ENCODE data around the gene OR5T2. TPM values are rescaled to one million over a fixed set of nuclear protein-coding genes. Genes with fewer than 3 reads are reported as not detected.
A peak's percentile ranks its signal among the peaks of the same experiment; 100 is the strongest.

Gene OR5T2
- total and polyA plus RNA-seq, 2 of the 4 experiments (the other 2 are of a cell fraction): not detected

DNA sequence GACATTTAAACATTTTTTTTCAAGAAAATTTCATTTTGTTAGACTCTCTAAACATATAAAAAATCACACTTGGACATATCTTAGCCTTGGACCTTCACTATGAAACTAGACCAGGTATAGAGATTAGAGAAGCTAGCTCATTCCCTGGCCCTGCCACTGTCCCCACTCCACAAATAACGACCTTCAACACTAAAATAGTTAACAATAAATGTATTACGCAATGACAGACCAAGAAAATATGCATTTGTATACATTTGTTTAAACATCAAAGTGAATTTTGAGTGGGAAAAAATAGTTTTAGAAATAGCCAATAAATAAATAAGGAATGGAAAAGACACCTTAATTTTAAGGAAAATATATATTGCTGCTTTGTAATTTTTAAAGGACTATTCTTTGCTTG is 36.7 kb downstream of the OR5T2 start:
- no peak overlapping the region for H3K4ac ChIP-seq (ENCODE audit: low read depth, low read length)
- no peaks in the 10 kb centered on the region for H3K9me1 ChIP-seq (ENCODE audit: insufficient read depth, low read length)
- H3K79me1 ChIP-seq (ENCODE audit: low read depth in 1 of 2, low read length in 2 of 2): no peaks in the 10 kb centered on the region
- TF ChIP-seq CEBPB (IDR thresholded peaks at IDR 0.05; ENCODE audit: low read depth, low read length): peak; percentile 70
- TF ChIP-seq FOS (IDR thresholded peaks at IDR 0.05; ENCODE audit: low read depth, low read length): no peak
- BruUV-seq (replicated peaks): no TSS peak
- H3K4me1 ChIP-seq (ENCODE audit: control insufficient read depth, insufficient read depth, low read length): no peaks in the 10 kb centered on the region
- H4K8ac ChIP-seq (ENCODE audit: low read depth in 2 of 2, low read length in 2 of 2): no peak overlapping the region
- no peak overlapping the region for H3K27ac ChIP-seq (ENCODE audit: insufficient read depth, low read length)
- H2AK5ac ChIP-seq (ENCODE audit: low read depth, low read length): no peak overlapping the region
- no peak overlapping the region for H3K18ac ChIP-seq (ENCODE audit: low read depth, low read length)
- no peak for DNase-seq
- no peaks in the 10 kb centered on the region for H3K9me3 ChIP-seq (ENCODE audit: control insufficient read depth, insufficient read depth, low read length)
- no peak overlapping the region for H3K9ac ChIP-seq (ENCODE audit: low read depth, low read length)
- no peak overlapping the region for H2BK20ac ChIP-seq (ENCODE audit: low read depth, low read length)
- POLR2A ChIA-PET (ENCODE audit: unreplicated experiment): no interaction called here
- dilution Hi-C loops (cut with HindIII; ENCODE audit: low sequenced_read_pairs, unreplicated experiment) (no loop called here), intact Hi-C loops (cut with micrococcal nuclease) (no loop called here), in situ Hi-C loops (cut with MboI; ENCODE audit: low sequenced_read_pairs) (no loop called here)
- H2AK9ac ChIP-seq (replicated peaks; ENCODE audit: low read depth, low read length, poor library complexity): no peak overlapping the region
- no peak overlapping the region for H3K14ac ChIP-seq (replicated peaks; ENCODE audit: low read depth, low read length)
- H2BK5ac ChIP-seq (ENCODE audit: low read depth, low read length, poor library complexity, severe bottlenecking): no peak overlapping the region
- no peak overlapping the region for H2BK15ac ChIP-seq (ENCODE audit: low read depth, low read length)
- no peak overlapping the region for H3K4me3 ChIP-seq (ENCODE audit: insufficient read depth, low read depth, low read length)
- ATAC-seq (ENCODE audit: low read depth): no peak
- WGBS, 2 experiments (ENCODE audit: extremely low coverage in 2 of 2, insufficient read length in 1 of 2): no CpG with 5 or more reads among the region's 2 CpGs
- no peak overlapping the region for H3K4me2 ChIP-seq (ENCODE audit: low read depth, low read length)
- no peak overlapping the region for H3K23ac ChIP-seq (ENCODE audit: low read depth, low read length)
- H3K27me3 ChIP-seq (ENCODE audit: control insufficient read depth, insufficient read depth, low read length): no peaks in the 10 kb centered on the region
- H3K36me3 ChIP-seq (ENCODE audit: control insufficient read depth, insufficient read depth, low read length): no peaks in the 10 kb centered on the region
- H4K5ac ChIP-seq (ENCODE audit: low read depth, low read length): no peak overlapping the region
- no peak overlapping the region for H2AFZ ChIP-seq (replicated peaks; ENCODE audit: low read length, poor library complexity)
- H4K91ac ChIP-seq (ENCODE audit: insufficient read depth, low read depth, low read length): no peak overlapping the region
- CTCF ChIA-PET: no interaction called here
- no peaks in the 10 kb centered on the region for H4K20me1 ChIP-seq (ENCODE audit: insufficient read depth, low read length)
- no peak overlapping the region for H3K56ac ChIP-seq (ENCODE audit: extremely low read depth, insufficient read depth, low read length)
- H2BK120ac ChIP-seq (ENCODE audit: low read depth, low read length): no peak overlapping the region

Measured in IMR-90 (cell line).